ENCODE results near the gene HMOX2. TPM values are rescaled to one million over a fixed set of nuclear protein-coding genes. Genes with fewer than 3 reads are reported as not detected.

The HMOX2 gene
- total RNA-seq, 1 experiment from 2014 or later = 105 TPM

DNA sequence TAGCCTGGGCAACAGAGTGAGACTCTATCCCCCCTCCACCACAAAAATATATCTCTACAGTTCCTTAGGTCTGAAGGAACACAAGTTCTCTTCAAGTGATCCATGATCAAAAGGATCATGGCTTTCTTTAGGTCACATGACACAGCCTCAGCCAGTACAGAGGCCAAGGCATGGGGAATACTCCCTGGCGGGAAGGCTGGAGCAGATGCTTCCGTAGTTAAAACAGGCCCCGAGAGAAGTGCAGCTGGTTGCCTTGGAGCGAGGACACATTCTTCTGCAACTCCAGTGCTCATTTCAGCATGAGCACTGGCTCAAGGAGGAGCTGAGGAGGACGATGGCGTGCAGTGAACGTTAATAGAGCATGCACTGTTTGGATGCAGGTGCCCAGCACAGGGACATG, 48.9 kb downstream of the HMOX2 start:
- no peak for DNase-seq (ENCODE audit: low spot score)

DNA sequence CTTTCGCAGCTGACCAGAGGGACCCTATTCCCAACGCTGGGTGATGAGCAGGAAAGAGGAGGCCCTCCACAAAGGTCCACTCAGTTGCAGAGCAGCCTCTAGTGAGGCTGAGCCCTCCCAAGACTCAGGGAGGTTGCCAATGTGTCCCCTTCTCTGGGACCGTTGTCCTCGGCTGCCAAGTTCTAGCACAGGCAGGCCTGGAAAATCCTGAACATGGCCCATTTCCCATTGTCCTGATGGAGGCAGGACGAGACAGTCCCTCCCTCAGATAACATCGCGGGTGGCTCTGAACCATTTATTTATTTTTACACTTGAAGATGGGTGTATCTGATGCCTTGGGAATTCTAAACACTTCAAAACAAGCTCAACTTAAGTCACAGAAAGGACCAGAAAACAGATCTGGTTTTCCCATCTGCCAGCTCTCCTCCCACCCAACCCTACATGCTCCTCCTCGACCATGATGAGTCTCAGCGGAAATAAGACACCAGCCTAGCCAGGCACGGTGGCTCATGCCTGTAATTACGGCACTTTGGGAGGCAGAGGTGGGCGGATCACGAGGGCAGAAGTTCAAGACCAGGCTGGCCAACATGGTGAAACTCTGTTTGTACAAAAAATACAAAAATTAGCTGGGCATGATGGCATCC, 49.6 kb downstream of the HMOX2 start:
- no peak for DNase-seq (ENCODE audit: low spot score)

DNA sequence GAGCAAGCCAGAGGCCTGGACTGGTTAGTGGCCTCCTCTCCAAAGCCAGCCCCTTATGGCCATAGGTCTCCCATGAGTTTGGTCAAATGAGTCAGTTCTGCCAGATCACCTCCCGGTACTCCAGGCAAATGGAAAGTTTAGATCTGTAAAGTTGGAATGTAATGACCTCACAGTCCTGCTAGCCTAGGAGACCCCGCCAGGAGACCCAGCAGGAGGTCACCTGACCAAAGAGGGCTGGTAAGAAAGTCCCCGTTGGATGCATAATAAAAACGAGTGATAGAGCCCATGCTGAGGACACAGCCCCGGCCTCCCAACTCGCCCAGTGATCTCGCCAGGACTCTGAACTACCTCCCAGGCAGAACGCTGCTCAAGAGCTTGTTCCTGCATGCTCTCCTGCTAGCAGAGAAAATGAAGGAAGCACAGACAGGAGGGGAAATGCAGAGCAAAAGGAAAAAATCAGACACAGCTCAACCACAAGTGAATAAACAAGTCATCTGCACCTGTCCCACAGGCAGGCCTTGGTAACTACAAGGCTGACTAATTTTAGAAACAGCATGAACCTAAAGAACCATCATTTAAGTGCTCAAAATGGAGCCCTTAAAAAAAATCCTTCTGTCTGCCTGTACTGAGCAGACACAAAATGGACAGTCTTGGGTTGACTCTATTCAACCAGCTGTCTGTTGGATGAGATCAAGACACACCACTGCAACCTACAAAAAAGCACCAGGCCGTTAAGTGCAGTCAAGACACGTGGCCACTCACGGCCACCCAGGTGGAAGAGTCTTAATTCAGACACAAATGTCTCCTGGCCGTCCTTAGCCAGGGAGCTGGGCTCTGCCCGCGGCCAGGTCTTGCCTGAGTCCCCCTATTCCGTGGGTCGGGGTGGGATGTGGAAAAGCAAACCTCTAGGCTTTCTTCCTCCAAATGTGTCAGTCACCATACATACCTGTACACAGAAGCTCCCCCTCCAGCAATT, 53.2 kb downstream of the HMOX2 start:
- no peak for DNase-seq (ENCODE audit: low spot score)

DNA sequence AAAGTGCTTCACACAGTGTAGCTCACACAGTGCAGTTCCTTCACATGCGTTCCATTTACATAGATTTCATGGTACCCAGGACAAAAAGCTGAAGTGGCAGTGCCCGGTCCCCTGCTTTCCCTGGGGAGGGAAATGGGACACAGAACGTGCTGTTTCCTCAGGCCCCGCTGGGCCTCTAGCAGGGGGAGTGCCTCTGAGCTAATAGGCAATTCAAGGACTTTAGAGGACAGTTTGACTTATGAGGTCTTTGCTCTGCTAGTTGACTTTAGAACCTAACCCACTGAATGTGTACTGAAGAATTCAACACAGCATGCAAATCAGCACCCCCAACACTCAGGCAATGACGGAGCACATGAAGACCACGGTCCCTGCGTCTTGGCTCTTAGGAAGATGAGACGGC, 55.6 kb downstream of the HMOX2 start:
- DNase-seq (ENCODE audit: low spot score) = no peak

DNA sequence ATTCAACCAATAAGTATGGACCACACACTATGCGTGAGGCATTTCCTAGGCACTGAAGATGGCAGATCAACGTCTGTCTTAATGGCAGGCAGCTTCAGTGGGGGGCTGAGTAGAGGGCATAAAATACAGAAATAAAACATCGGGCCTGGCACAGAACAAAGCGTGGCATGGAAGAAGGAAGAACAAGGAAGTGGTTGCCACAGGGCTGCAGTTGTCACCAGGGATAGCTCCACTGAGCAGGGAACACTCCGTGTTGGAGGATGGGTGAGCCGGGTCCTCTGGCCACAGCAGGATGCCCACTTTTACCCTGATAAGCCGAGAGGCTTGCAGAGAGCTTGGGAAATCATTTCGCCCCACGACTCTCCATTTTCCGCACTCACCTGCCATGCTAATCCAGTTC, 56.0 kb downstream of the HMOX2 start:
- DNase-seq (ENCODE audit: low spot score) = no peak

DNA sequence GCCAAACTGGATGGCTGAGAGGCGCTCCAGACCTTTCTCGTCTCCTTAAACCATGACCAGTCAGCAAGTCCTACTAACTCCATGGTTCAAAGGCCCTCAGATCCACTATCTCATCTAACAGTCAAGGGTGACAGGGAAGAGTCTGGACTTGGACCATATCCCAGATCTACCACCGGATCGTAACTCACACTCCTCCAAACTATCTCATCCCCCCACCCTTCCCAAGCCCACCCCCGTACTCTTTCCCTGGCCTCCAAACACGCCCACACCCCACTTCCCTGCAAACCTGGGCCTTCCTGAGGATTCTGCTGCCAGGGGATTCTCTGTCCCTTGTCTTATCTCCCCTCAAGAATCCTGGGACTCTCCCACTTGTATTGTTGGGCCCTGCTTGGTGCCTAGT, 57.3 kb downstream of the HMOX2 start:
- DNase-seq (ENCODE audit: low spot score) = no peak

DNA sequence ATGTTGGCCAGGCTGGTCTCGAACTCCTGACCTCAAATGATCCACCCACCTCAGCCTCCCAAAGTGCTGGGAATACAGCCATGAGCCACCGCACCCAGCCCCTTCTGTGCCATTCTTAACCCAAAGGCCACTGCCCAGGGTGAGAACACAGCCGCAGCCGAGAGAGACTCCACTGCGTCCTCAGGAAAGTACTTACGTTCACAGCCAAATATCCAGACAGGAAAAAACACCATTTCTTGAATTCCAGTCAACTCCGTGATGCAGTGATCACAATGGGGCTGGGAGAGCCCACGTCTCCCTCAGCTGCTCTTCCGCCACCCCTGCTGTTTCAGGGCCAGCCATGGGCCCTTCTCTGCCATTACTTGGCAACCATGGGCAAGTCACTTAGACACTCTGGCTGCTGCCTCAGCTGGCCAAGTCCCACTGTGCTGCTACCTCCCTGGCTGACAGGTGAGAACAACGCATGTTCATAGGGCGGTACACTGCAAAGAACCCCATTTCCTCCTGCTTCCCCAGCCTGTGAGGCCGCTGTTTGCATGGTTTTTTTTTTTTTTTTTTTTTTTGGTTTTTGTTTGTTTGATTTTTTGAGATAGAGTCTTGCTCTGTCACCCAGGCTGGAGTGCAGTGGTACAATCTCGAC, 58.1 kb downstream of the HMOX2 start:
- DNase-seq (ENCODE audit: low spot score) = no peak

DNA sequence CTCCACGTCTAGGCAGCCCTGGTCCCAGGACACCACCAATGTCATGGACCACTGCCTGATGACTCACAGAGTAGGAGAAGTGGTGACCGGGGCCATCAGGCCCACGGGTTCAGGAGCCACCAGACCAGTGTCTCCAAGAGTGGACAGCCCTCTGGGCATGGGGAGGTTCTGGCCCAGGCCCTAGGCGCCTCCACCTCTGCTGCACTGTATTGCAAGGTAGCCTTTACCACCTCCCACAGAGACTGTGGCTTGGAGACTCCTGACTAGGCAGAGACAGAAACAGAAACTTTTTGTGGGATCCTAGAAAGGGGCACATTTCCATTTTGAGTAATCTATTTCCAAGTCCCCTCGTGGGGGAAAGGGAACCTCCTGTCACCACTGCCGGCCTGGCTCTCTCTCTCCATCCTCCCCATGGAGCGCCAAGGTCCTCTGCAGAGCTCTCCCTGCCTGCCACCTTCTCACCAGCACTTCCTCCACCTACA, 59.5 kb downstream of the HMOX2 start:
- DNase-seq (ENCODE audit: low spot score) = no peak

DNA sequence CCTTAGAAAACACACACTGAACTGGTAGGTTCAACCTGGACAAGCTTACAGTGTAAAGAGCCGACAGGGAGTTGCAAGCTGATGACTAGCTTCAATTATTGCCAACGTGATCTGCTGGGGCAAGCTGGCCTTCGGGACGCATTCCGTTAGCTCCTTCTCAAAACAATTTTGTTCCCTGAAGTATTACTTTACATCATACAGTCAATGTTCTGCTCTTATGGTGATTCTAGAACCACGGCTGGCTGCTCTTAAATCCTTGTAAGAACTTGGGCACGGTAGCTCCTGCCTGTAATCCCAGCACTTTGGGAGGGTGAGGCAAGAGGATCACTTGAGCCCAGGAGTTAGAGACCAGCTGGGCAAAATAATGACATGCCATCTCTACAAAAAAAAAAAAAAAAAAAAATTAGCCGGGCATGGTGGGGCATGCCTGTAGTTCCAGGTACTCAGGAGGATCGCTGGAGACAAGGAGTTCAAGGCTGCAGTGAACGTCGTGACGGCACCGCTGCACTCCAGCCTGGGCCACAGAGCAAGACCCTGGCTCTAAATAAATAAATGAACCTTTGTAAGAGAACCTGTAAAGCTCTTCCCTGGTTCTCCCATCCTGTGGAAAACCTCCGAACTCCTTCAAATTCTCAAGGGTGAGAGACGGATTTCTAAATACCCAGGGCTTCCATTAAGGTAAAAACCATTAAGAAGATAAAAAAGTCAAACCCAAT, 60.4 kb downstream of the HMOX2 start:
- DNase-seq (ENCODE audit: low spot score) = no peak

DNA sequence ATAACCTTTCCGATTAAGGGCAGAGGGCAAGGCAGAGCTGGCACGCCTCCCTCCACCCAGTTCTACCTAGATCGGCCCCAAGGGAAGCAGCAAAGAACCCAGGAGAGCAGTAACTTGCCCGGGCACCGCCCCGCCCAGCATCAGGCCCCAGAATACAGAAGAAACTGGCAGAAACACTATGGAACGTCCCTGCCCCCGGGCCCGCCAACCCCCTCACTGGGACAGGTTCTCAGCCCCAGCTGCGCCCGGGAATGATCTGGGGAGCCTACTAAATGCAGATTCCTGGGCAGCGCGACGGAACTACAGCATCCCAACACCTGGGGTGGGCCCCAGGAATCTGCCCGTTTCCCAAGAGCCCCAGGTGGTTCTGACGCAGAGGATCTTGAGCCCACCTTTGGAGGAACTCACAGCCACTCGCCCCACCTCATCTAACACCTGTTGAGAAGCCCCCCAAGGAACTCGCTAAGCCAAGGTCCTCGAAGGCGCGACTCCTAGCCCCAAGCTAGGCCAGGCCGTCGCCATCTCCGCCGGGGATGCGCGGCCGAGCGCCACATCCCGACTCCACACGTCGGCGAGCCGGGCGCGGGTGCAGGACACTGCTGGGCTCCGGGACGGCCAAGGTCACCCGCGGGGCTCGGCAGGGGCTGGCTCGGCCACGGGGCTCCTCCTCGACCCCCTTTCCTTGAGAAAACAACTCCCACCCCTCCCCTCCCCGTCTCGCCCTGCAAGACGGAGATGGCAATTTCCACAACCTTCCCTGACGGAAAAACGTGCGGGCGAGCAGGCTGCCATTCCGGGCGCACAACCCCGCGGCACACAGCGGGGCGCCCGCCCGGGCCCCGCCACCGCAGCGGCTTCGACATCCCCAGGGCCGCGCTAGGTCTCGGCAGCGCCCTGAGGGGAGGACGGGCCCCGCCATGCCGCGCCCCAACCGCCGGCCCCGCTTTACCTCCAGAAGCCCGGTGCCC, 61.5 kb downstream of the HMOX2 start:
- no peak for DNase-seq (ENCODE audit: low spot score)

DNA sequence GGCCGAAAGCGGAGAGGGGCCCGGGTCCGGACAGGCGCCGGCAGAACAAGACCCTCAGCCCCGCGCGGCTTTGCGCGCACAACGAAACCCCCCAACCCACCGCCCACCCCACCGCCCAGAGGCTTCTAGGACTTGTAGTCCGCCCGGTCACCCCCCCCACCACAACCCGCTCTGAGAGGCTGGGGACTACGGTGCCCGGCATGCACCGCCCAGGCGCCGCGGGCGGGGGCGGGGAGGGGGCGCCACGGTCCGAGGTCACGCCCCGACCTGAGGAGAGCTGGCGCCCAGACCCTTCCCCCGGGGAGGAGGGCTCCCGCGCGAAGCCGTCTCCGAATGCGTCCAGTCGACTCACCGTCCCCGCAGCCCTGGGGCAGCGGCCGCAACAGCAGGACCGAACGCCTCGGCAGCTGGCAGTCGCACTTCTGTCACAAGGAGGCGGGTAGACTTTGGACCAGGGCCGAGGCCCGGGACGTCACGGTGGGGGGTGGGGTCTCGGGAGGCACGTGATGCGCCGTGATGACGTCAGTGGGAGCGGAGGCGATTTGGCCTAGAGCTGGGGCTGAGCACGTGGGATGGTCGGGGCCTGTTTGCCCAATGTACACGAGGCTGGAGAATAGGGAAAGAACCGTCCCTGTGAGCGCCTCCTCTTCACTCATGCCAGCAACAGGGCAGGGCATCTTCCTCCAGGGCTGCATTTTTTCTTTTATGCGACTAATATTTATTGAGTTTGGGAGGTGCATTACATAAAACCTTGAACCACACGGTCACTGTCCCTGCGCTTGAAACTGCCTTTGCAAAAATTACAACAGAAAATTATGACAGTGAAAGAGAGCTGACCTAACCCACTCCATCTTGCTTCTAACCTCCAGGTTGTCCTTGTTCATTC, 62.4 kb downstream of the HMOX2 start, which contains the start of gene CDIP1:
Gene CDIP1, minus strand, starts transcription at position 424 of the 886 bp plus-strand sequence. CDS start 24,643 bp downstream, outside the sequence.
- no peak for DNase-seq (ENCODE audit: low spot score)

DNA sequence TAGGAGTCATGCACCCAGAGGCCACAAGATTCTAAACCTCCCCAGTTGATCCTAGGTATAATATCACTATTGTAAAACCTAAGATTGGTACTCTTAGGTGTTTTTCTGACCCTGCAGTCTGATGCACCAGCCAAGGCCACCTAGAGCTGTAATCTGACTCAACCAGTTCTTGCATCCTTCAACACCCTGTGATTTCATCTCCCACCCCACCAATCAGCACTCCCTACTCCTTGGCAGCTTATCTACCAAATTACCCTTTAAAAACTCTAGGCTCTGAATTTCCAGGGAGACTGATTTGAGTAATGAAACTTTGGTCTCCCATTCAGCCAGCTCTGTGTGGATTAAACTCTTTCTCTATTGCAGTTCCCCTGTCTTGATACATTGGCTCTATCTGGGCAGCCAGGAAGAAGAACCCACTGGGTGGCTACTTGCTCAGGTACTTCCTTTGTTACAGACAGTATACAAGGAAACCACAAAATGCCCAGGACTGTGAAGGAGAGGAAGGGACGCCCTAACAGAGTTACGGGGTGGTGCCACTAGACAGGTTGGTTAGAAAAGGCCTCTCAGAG, 63.6 kb downstream of the HMOX2 start:
- DNase-seq (ENCODE audit: low spot score) = no peak

DNA sequence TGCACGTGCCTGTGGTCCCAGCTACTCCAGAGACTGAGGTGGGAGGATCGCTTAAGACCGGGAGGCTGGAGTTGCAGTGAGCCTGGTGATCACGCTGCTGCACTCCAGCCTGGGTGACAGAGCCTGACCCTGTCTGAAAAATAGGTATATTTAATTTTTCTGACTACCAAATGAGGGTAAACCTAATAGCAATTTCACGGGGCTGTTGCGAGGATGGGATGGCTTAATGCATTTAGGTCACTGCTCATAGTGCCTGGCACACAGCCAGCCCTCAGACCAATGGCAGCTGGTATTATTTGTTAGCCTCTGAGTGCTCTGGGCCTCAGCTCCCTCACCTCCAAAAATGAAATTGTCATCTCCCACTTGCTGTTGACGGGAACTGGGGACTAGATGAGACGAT, 68.3 kb downstream of the HMOX2 start:
- DNase-seq (ENCODE audit: low spot score) = no peak

DNA sequence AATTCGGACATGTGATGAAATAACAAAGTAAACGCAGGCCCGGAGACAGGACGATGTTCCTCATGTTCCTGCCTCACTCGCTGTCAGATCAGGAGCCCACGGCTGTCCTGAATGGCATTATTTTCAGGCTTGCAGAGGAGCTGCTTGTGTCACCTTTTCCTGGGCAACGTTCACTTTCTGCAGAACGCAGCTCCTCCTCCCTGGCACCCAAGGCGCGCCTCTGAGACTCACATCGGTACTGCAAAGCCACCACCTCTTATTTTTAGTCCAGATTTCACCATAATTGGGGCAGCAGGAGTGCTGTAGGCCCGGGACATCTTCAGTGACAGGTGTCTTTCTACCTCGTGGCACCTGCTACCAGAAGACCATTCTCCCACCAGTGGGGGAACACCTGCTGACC, 71.9 kb downstream of the HMOX2 start:
- no peak for DNase-seq (ENCODE audit: low spot score)

DNA sequence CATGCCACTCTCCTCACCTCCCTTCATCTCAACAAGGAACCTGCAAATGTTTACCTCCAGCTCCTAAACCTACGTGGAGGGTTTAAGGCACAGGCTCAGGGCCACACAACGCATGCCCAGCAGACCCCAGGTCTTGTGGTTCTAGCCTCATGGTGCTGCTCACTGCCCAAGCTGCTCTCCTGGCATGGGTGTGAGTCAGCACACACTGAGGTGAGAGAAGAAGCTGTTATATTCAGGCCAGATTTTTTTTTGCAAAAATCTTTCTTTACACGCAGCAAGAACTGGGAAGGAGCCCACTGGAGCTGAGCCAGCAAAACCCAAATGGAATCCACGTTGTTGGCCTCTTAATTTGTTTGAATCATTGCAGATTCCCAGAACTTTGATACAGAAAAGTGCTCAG, 74.4 kb downstream of the HMOX2 start:
- DNase-seq (ENCODE audit: low spot score) = no peak

DNA sequence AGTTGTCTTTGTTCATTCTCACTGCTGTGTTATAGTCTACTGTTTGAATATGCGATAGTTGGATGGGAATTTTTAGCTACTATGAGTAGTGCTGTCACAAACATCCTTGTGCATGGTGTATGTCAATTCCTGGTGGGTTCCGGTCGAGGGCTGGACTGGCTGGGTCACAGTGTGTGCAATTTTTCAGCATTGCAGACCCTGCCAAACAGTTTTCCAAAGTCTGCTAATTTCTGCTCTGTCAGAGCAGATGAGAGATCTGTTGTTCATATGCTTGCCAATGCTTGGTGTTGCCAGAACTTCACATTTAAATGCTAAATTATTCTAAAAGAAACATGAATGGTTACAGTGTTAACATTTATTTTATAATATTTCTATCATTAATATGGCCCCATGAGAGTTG, 76.3 kb downstream of the HMOX2 start:
- no peak for DNase-seq (ENCODE audit: low spot score)

DNA sequence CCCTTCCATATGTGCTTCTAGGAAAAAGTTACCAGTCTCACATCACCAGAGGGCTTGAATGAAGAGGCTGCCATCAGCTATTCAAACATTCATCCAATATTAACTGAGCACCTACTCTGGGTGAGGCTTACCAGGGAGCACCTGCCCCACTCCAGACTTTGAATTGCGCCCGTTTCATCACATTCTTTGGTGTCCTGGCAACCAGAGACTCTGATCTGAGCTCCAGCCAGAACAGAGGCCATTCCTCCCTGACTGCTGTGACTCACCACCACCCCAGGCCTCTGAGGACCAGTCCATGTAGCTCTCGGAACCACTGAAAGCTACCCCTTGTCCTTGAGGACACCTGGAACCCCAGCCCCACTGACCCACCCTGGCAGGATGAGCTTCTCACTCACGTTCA, 79.9 kb downstream of the HMOX2 start, which contains the start of gene C16orf96:
Gene C16orf96, plus strand, starts transcription at position 229 of the 400 bp plus-strand sequence. Its CDS starts 150 bp downstream, at position 379.
- DNase-seq (ENCODE audit: low spot score) = no peak

DNA sequence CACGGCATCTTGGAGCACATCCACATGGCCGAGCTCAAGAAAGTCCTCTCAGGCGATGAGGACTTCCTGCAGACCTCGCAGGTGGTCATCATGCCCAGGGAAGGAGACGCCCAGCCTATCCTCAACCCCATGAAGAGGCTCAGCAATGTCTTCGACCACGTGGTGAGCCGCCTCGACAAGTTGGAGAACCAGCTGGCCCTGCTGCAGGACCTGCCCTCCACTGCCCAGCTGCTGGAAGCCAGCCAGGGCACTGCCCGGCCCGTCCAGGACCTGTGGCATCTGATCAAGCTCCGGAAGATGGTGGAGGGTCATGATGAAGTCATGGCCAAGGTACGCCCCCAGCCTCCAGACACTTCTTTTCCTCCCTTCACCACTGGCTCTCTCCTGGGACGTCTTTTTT, 80.4 kb downstream of the HMOX2 start:
- peak; percentile 30 for DNase-seq (ENCODE audit: low spot score)

DNA sequence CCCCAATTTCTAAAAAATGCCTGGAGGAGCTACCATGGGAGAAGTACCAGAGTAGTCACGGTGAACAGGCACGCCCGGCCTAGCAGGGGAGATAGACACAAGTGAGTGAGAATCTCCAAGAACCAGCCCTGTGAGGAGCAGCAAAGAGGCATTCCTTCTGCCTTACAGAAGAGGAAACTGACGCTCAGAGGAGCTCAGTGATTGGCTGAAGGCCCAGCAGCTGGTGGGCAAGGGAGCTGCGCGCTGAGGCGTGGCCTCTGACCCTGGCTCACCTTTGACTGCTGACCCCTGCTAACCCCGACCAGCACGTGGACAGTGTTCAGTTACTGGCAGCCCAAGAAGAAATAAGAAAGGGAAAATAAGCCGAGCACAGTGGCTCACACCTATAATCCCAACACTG, 81.8 kb downstream of the HMOX2 start:
- DNase-seq (ENCODE audit: low spot score) = no peak

Data from HT-29 (cell line).